Stimulated activated CD8-positive, alpha-beta memory T cell treated with anti-CD3 and anti-CD28 coated beads, Interleukin-12 subunit alpha, Interleukin-12 subunit beta, amount 100 ng/mL, for 4 hours (primary cell): ENCODE data around the gene CNIH3.

Source experiments
- DNase-seq: peaks from one replicate; pipeline ENCODE4 v3.0.0-alpha.2; 2020; ENCODE audit warnings: low read depth

The CNIH3 gene

GRCh38 chr1:224777180-224777579 lies 161.1 kb downstream of the CNIH3 start:
- no peak for DNase-seq

DNA sequence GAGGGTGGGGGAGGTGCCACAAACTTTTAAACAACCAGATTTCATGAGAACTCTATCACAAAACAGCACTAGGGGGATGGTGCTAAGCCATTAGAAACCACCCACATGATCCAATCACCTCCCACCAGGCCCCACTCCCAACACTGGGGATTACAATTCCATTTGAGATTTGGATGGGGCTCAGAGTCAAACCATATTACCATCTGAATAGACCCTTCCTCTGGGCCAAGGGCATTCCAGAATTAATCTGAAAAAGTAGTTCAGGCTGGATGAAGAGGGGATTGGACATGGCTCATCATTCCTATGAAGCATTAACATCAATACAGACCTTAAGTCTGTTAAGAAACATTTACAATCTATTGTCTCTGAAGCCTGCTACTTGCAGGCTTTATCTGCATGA lies 163.4 kb downstream of the CNIH3 start:
- DNase-seq, result no peak

- DNase-seq, result no peak
Measured at GRCh38 chr1:224780736-224781135, 164.6 kb downstream of the CNIH3 start.

DNA sequence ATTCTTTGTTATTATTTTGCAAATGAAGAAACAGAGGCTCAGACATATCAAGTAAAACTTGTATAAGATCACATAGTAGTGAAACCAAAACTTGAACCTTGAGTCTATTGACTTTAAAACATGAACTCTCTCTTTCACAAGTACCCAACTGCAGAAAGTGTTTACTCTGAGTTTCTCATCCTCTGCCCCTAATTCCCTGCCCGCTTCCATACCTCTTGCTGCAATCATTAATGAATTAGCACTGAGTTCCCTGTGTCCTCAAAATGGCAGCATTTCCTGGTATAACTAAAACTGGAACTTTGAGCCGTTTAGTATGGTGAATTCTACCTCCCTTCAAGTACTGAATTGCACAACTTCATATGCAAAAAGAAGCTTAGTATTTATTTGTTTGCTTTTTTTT lies 165.7 kb downstream of the CNIH3 start:
- no peak for DNase-seq

- no peak for DNase-seq
Measured at GRCh38 chr1:224782281-224783000, 166.3 kb downstream of the CNIH3 start.

DNA sequence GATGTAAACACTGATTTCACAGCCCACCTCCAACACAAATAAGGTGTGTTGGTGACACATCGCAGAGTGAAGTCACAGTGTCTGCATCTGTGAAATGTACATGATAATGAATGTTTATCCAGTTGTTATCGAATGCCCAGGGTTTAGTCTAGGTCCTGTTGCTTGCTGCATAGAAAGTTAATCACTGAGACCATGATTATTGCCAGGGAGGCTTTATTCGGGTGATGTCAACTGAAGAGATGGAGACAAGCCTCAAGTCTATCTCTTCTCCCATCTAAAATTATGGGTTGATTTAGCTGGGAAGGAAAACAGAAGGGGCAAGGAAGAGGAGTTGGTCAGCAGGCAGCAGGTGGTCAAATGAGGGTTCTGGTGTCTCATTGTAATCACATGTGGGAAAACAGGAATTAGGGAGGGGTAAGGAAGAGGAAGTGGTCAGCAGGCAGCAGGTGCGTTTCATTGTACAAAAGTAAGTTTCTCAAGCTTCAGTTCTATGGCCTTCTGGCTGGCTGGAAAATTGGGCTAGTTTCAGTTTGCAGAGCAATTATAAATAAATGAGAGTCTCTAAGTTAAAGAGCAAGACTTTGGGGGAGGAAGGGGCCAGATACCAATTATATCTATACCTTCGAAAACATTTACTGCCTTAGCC lies 167.0 kb downstream of the CNIH3 start:
- no peak for DNase-seq

- DNase-seq, result no peak
Measured at GRCh38 chr1:224784265-224785039, 168.3 kb downstream of the CNIH3 start.

DNA sequence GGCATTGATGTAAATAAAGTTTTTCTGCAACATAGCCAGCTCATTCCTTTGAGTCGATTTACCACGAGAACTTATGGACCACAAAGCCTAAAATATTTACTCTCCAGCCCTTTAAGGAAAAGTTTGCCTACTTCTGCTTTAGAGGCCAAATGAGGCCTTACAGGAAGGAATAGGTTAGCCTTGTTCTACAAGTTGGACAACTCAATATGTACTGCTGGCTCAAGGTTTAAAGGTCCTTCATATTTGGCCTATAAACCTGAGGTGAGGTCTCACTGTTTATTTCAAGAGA lies 168.9 kb downstream of the CNIH3 start:
- no peak for DNase-seq

- DNase-seq, result no peak
Measured at GRCh38 chr1:224785622-224786021, 169.5 kb downstream of the CNIH3 start.

- no peak for DNase-seq
Measured at GRCh38 chr1:224786533-224787250, 170.6 kb downstream of the CNIH3 start.

GRCh38 chr1:224789311-224789710 lies 173.2 kb downstream of the CNIH3 start:
- no peak for DNase-seq
